ENCODE results near the gene PRDM4. TPM values are rescaled to one million over a fixed set of nuclear protein-coding genes. Genes with fewer than 3 reads are reported as not detected.

The PRDM4 gene
- total RNA-seq, 1 donor from 2014 or later = 30.1 TPM

DNA sequence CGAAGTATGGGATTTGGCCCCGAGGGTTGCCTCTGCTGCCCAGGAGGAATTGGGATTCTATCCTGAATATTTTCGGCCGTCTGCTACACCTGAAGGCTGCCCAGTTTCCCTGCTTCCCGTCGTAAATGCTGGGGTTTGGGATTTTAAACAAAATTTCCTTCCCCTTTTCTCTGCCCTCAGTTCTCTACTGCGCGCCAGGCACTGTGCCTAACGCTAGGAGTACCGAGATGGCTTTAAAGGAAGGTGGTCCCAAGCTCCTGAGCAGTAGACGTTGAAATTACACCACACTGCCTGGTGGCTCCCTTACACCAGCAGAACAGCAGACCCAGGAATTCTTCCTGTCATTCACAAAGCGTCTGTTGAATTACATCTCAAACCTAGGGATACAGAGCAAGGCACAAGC, 566 bp upstream of the PRDM4 start:
- TF ChIP-seq, protein P1, sequence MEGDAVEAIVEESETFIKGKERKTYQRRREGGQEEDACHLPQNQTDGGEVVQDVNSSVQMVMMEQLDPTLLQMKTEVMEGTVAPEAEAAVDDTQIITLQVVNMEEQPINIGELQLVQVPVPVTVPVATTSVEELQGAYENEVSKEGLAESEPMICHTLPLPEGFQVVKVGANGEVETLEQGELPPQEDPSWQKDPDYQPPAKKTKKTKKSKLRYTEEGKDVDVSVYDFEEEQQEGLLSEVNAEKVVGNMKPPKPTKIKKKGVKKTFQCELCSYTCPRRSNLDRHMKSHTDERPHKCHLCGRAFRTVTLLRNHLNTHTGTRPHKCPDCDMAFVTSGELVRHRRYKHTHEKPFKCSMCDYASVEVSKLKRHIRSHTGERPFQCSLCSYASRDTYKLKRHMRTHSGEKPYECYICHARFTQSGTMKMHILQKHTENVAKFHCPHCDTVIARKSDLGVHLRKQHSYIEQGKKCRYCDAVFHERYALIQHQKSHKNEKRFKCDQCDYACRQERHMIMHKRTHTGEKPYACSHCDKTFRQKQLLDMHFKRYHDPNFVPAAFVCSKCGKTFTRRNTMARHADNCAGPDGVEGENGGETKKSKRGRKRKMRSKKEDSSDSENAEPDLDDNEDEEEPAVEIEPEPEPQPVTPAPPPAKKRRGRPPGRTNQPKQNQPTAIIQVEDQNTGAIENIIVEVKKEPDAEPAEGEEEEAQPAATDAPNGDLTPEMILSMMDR (IDR thresholded peaks at IDR 0.05; ENCODE audit: partially characterized antibody, unreplicated experiment) = no peak
- no peak for DNase-seq
- Mint-ChIP-seq H3K9me3 (ENCODE audit: unreplicated experiment) (peaks cover 5% of the 10 kb centered on the region), H3K27me3 (ENCODE audit: unreplicated experiment) (no peaks in the 10 kb centered on the region), H3K27ac (ENCODE audit: unreplicated experiment) (peak overlapping the region; percentile 48), H3K4me1 (ENCODE audit: low read depth, unreplicated experiment) (peaks cover 9% of the 10 kb centered on the region), H3K36me3 (ENCODE audit: unreplicated experiment) (no peaks in the 10 kb centered on the region), H3K4me3 (ENCODE audit: unreplicated experiment) (peak overlapping the region; percentile 92)

GRCh38 chr12:107760207-107760808, 629 bp downstream of the PRDM4 start:
- TF ChIP-seq, protein P1 (IDR thresholded peaks at IDR 0.05; ENCODE audit: partially characterized antibody, unreplicated experiment) = no peak
- peak overlapping the region; percentile 92 for H3K4me3 Mint-ChIP-seq (ENCODE audit: unreplicated experiment)
- peaks cover 9% of the 10 kb centered on the region for H3K4me1 Mint-ChIP-seq (ENCODE audit: low read depth, unreplicated experiment)
- no peaks in the 10 kb centered on the region for H3K27me3 Mint-ChIP-seq (ENCODE audit: unreplicated experiment)
- peaks cover 5% of the 10 kb centered on the region for H3K9me3 Mint-ChIP-seq (ENCODE audit: unreplicated experiment)
- peak; percentile 33 for DNase-seq
- H3K36me3 Mint-ChIP-seq (ENCODE audit: unreplicated experiment) = no peaks in the 10 kb centered on the region
- H3K27ac Mint-ChIP-seq (ENCODE audit: unreplicated experiment) = peak overlapping the region; percentile 88

GRCh38 chr12:107759410-107759809, 1.5 kb downstream of the PRDM4 start:
- no peaks in the 10 kb centered on the region for H3K27me3 Mint-ChIP-seq (ENCODE audit: unreplicated experiment)
- TF ChIP-seq, protein P1 (IDR thresholded peaks at IDR 0.05; ENCODE audit: partially characterized antibody, unreplicated experiment) = no peak
- no peak for DNase-seq
- peak overlapping the region; percentile 92 for H3K4me3 Mint-ChIP-seq (ENCODE audit: unreplicated experiment)
- peaks cover 5% of the 10 kb centered on the region for H3K9me3 Mint-ChIP-seq (ENCODE audit: unreplicated experiment)
- peak overlapping the region; percentile 88 for H3K27ac Mint-ChIP-seq (ENCODE audit: unreplicated experiment)
- no peaks in the 10 kb centered on the region for H3K36me3 Mint-ChIP-seq (ENCODE audit: unreplicated experiment)
- H3K4me1 Mint-ChIP-seq (ENCODE audit: low read depth, unreplicated experiment) = peaks cover 9% of the 10 kb centered on the region

- H3K4me3 Mint-ChIP-seq (ENCODE audit: unreplicated experiment) = no peak overlapping the region
Observed at GRCh38 chr12:107749083-107749482, 11.9 kb downstream of the PRDM4 start.

GRCh38 chr12:107748472-107748871, 12.5 kb downstream of the PRDM4 start:
- Mint-ChIP-seq H3K27ac (ENCODE audit: unreplicated experiment) (no peak overlapping the region), H3K4me1 (ENCODE audit: low read depth, unreplicated experiment) (no peaks in the 10 kb centered on the region), H3K27me3 (ENCODE audit: unreplicated experiment) (no peaks in the 10 kb centered on the region), H3K4me3 (ENCODE audit: unreplicated experiment) (no peak overlapping the region), H3K9me3 (ENCODE audit: unreplicated experiment) (no peaks in the 10 kb centered on the region), H3K36me3 (ENCODE audit: unreplicated experiment) (no peaks in the 10 kb centered on the region)
- TF ChIP-seq, protein P1 (IDR thresholded peaks at IDR 0.05; ENCODE audit: partially characterized antibody, unreplicated experiment) = no peak
- DNase-seq = no peak

More at GRCh38 chr12:107749083-107749482, 11.9 kb downstream of the PRDM4 start:
- Mint-ChIP-seq H3K9me3 (ENCODE audit: unreplicated experiment) (no peaks in the 10 kb centered on the region), H3K36me3 (ENCODE audit: unreplicated experiment) (no peaks in the 10 kb centered on the region), H3K27ac (ENCODE audit: unreplicated experiment) (no peak overlapping the region), H3K4me1 (ENCODE audit: low read depth, unreplicated experiment) (no peaks in the 10 kb centered on the region), H3K27me3 (ENCODE audit: unreplicated experiment) (no peaks in the 10 kb centered on the region)
- DNase-seq = no peak
- TF ChIP-seq, protein P1 (IDR thresholded peaks at IDR 0.05; ENCODE audit: partially characterized antibody, unreplicated experiment) = no peak

Measured in glutamatergic neuron (in vitro differentiated cells).